ENCODE data around the gene CHRDL1.

CHRDL1 gene

DNA sequence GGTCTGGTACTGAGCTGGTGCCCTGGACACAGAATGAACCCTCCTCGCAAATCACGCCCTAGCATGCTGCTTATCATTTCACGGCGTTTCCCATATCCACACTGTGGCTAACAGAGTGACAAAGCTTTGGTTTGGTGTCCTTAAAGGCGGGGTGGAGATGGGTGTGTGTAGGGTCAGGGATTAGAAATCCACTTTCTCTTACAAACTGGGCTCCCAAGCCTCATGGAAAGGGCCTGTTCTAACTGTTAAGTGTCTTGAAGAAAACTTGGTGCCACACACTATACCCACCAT, 735 bp upstream of the CHRDL1 start:
- no CpG with 5 or more reads among the region's 5 CpGs for WGBS (ENCODE audit: insufficient coverage, insufficient read length)
- H3K27me3 ChIP-seq (ENCODE audit: control insufficient read depth, insufficient read depth, low read length), result no peaks in the 10 kb centered on the region
- no peaks in the 10 kb centered on the region for H3K36me3 ChIP-seq (ENCODE audit: control insufficient read depth, insufficient read depth, low read length)
- H3K4me3 ChIP-seq (ENCODE audit: low read length), result peak overlapping the region; percentile 61; the same call in 1 of the 2 replicates
- no peaks in the 10 kb centered on the region for H3K9me3 ChIP-seq (ENCODE audit: control insufficient read depth, insufficient read depth, low read length)
- no peak overlapping the region for H3K27ac ChIP-seq (ENCODE audit: low read length)
- no peak for DNase-seq (ENCODE audit: low read depth, low spot score)
- H3K4me1 ChIP-seq (ENCODE audit: control insufficient read depth, insufficient read depth, low read length), result no peaks in the 10 kb centered on the region

DNA sequence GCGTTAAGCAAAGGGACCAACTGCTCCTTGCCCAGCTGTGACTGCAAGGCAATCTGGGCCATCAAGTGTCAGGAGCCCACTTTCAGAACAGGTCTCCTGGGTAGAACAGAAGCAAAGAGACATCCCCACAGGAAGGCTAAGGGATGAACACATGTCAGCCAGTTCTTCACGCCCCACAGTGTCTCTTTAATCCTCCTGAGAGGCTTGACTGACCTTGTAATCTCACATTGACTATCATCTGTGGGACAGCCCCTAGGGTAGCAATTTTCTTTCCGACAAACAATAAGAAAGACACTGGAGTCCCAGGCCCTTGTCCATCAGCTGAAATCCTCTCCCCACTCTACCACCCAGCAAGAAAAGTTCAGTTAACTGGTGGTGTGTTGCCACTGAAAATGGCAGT, 1.0 kb downstream of the CHRDL1 start:
- Histone ChIP-seq H3K36me3 (ENCODE audit: control insufficient read depth, insufficient read depth, low read length) (no peaks in the 10 kb centered on the region), H3K4me3 (ENCODE audit: low read length) (no peak overlapping the region), H3K27me3 (ENCODE audit: control insufficient read depth, insufficient read depth, low read length) (no peaks in the 10 kb centered on the region), H3K4me1 (ENCODE audit: control insufficient read depth, insufficient read depth, low read length) (no peaks in the 10 kb centered on the region), H3K9me3 (ENCODE audit: control insufficient read depth, insufficient read depth, low read length) (no peaks in the 10 kb centered on the region), H3K27ac (ENCODE audit: low read length) (no peak overlapping the region)
- DNase-seq (ENCODE audit: low read depth, low spot score), result no peak
- no CpG with 5 or more reads among the region's 3 CpGs for WGBS (ENCODE audit: insufficient coverage, insufficient read length)

DNA sequence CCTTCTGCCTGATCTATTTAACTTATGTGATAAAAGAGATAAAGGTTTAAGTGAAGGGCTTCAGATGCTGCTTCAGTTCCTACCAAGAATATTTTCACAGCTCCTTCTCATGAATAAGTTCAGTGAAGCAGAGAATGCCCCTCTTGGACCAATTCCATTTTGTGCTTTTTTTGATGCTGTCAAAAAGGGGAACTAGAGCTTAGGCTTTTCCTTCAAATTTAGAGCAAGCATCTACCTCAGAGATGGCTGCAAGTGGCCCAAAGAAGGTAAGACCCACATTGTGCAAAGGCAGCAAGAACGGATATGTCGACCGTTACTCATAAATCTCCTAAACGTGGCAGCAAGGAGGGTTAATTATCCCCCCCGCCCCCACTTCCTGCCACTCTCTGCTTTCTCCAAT, 4.5 kb downstream of the CHRDL1 start:
- Histone ChIP-seq H3K36me3 (ENCODE audit: control insufficient read depth, insufficient read depth, low read length) (no peaks in the 10 kb centered on the region), H3K4me1 (ENCODE audit: control insufficient read depth, insufficient read depth, low read length) (no peaks in the 10 kb centered on the region), H3K27me3 (ENCODE audit: control insufficient read depth, insufficient read depth, low read length) (no peaks in the 10 kb centered on the region), H3K27ac (ENCODE audit: low read length) (no peak overlapping the region), H3K9me3 (ENCODE audit: control insufficient read depth, insufficient read depth, low read length) (no peaks in the 10 kb centered on the region), H3K4me3 (ENCODE audit: low read length) (no peak overlapping the region)
- no peak for DNase-seq (ENCODE audit: low read depth, low spot score)
- no CpG with 5 or more reads among the region's 5 CpGs for WGBS (ENCODE audit: insufficient coverage, insufficient read length)

DNA sequence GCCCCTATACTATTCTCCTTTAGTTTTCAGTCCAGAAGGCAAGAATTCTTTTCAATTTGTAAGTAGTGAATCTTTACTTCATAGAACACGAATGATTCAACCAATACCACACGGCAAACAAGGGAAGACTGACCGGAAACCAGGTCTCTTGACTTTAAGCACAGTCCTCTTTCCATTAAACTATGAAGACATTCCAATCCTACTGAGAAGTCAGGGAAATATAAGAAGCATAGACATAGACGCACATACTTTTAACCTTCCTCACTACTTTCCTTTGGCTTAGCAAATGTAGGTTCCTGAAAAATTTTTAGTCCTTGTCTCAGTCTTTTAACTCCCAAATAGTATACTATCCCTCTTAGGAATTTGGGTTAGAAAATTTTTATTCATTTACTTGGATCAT, 9.1 kb downstream of the CHRDL1 start:
- no peaks in the 10 kb centered on the region for H3K36me3 ChIP-seq (ENCODE audit: control insufficient read depth, insufficient read depth, low read length)
- DNase-seq (ENCODE audit: low read depth, low spot score), result no peak
- H3K4me1 ChIP-seq (ENCODE audit: control insufficient read depth, insufficient read depth, low read length), result no peaks in the 10 kb centered on the region
- no peaks in the 10 kb centered on the region for H3K27me3 ChIP-seq (ENCODE audit: control insufficient read depth, insufficient read depth, low read length)
- H3K9me3 ChIP-seq (ENCODE audit: control insufficient read depth, insufficient read depth, low read length), result no peaks in the 10 kb centered on the region
- H3K4me3 ChIP-seq (ENCODE audit: low read length), result no peak overlapping the region
- WGBS (ENCODE audit: insufficient coverage, insufficient read length), result no CpG with 5 or more reads among the region's 4 CpGs
- H3K27ac ChIP-seq (ENCODE audit: low read length), result no peak overlapping the region

DNA sequence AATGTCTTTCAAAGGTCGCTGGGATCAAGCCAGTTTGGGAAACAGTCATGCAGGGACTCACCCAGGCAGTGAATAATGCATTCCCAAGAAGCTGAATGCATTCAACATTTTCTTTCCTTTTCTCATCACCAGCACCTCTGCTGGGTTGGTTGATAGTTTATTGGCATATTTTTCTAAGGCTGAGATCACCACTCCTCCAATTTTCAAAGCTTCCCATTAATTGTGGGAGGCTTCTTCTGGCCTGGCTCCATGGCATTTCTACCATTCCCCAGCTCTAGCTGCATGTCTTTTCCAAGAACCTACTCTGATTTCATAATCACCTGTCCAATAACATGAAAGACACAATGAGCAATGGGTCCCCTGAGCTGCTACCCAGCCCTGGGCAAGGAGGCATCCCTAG, 35.8 kb downstream of the CHRDL1 start:
- Histone ChIP-seq H3K4me3 (ENCODE audit: low read length) (no peak overlapping the region), H3K4me1 (ENCODE audit: control insufficient read depth, insufficient read depth, low read length) (no peaks in the 10 kb centered on the region), H3K27ac (ENCODE audit: low read length) (no peak overlapping the region), H3K27me3 (ENCODE audit: control insufficient read depth, insufficient read depth, low read length) (no peaks in the 10 kb centered on the region), H3K36me3 (ENCODE audit: control insufficient read depth, insufficient read depth, low read length) (no peaks in the 10 kb centered on the region), H3K9me3 (ENCODE audit: control insufficient read depth, insufficient read depth, low read length) (no peaks in the 10 kb centered on the region)
- DNase-seq (ENCODE audit: low read depth, low spot score), result no peak
- WGBS (ENCODE audit: insufficient coverage, insufficient read length), result no CpG with 5 or more reads among the region's 1 CpG

DNA sequence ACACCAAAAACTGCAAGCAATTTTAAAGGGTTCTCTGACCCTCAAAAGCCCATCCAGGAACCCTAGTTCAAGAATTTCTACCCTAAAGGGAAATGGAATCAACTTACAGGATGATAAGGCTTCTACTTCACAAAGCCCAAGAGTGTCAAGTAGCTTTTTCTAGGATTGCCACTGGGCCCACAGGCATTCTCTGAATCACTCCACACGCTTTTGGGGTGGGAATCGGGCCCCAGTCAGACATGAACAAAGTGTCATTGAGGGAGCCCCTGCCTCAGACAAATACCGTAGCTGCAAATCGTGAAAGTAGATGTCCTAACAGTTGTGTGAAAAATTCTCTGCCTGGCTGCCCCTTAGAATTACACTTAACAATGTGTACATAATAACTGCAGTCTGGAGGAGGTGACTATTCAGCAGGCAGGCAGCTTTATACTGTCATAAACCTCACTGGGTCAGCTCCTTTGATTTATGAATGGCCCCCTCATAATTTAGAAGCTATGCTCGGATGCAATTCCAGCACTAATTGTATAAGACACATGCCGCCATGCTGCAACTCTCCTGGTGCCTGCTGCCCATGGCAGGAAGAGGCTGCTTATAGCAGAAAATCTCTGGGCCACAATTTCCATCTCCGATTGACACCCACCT, 36.7 kb downstream of the CHRDL1 start:
- Histone ChIP-seq H3K4me3 (ENCODE audit: low read length) (no peak overlapping the region), H3K4me1 (ENCODE audit: control insufficient read depth, insufficient read depth, low read length) (no peaks in the 10 kb centered on the region), H3K27me3 (ENCODE audit: control insufficient read depth, insufficient read depth, low read length) (no peaks in the 10 kb centered on the region), H3K9me3 (ENCODE audit: control insufficient read depth, insufficient read depth, low read length) (no peaks in the 10 kb centered on the region), H3K36me3 (ENCODE audit: control insufficient read depth, insufficient read depth, low read length) (no peaks in the 10 kb centered on the region), H3K27ac (ENCODE audit: low read length) (no peak overlapping the region)
- DNase-seq (ENCODE audit: low read depth, low spot score), result no peak
- no CpG with 5 or more reads among the region's 7 CpGs for WGBS (ENCODE audit: insufficient coverage, insufficient read length)

DNA sequence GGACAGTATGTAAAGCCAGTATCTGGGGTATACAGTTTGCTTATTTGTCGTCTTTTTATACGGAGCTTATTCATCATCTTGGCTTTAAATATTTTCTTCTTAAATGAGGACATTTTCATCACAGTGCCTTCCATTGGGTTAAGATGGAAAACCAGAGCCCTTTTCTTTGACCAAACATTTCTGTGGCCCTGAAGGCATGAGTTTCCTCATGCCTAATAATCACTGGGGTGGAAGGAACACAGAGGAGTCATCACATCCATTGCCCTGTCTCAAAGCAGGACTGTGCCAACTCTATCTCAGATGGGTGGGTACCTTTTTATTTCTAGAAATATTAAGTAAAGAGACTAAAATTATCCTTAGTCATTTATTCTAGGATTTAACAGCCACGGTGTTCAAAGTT, 40.0 kb downstream of the CHRDL1 start:
- no CpG with 5 or more reads among the region's 3 CpGs for WGBS (ENCODE audit: insufficient coverage, insufficient read length)
- Histone ChIP-seq H3K27me3 (ENCODE audit: control insufficient read depth, insufficient read depth, low read length) (no peaks in the 10 kb centered on the region), H3K9me3 (ENCODE audit: control insufficient read depth, insufficient read depth, low read length) (no peaks in the 10 kb centered on the region), H3K36me3 (ENCODE audit: control insufficient read depth, insufficient read depth, low read length) (no peaks in the 10 kb centered on the region), H3K4me3 (ENCODE audit: low read length) (no peak overlapping the region), H3K4me1 (ENCODE audit: control insufficient read depth, insufficient read depth, low read length) (no peaks in the 10 kb centered on the region), H3K27ac (ENCODE audit: low read length) (no peak overlapping the region)
- no peak for DNase-seq (ENCODE audit: low read depth, low spot score)

DNA sequence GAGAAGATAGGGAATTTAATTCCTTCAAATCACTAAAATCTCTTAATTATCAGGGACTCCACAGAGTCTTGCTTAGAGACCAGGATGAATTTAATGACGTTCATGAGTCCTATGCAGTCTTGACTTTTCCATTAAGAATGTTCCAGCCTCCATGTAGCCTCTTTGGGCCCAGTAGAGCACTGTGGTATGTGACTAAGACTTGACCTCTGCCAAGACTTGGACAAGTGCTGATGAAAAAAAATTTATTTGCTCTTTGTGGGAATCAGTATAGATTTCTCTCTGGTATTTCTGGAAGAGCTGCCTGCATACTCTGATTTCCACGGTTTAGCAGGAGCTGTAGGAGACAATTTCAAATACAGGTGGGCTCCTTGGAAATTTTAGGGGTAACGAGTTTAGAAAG, 40.6 kb downstream of the CHRDL1 start:
- no peak for DNase-seq (ENCODE audit: low read depth, low spot score)
- no CpG with 5 or more reads among the region's 3 CpGs for WGBS (ENCODE audit: insufficient coverage, insufficient read length)
- Histone ChIP-seq H3K4me1 (ENCODE audit: control insufficient read depth, insufficient read depth, low read length) (no peaks in the 10 kb centered on the region), H3K27me3 (ENCODE audit: control insufficient read depth, insufficient read depth, low read length) (no peaks in the 10 kb centered on the region), H3K27ac (ENCODE audit: low read length) (no peak overlapping the region), H3K36me3 (ENCODE audit: control insufficient read depth, insufficient read depth, low read length) (no peaks in the 10 kb centered on the region), H3K9me3 (ENCODE audit: control insufficient read depth, insufficient read depth, low read length) (no peaks in the 10 kb centered on the region), H3K4me3 (ENCODE audit: low read length) (no peak overlapping the region)

DNA sequence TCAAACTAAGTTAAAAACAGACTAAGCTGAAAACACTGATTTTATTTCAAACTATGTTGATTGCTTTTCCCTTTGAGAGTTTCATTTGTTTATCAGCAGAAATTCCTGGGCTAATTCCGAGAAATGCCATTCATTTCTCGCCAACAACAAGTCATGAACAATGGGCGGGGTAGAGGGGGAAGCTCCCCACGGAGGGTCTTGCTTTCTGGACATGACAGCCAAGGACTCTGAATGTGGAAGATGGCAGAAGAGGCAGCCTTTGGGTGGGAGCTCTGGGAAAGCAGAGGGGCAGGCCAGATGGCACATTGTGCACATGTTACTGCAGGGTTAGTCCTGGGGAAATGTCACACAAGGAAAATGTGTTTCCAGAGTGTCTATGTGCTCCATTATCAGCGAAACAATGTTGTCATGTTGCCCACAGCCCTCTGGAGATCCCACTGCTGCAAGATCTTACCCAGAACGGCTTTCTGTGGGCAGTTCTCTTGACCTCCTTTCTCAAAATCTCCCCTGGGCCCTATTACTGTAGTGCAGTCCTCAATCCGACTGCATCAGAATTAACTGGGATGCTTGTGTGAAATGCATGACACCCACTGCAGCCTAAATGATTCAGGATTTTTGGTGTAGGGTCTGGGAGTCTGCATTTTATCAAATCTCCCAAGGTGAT, 45.0 kb downstream of the CHRDL1 start:
- Histone ChIP-seq H3K9me3 (ENCODE audit: control insufficient read depth, insufficient read depth, low read length) (no peaks in the 10 kb centered on the region), H3K4me3 (ENCODE audit: low read length) (no peak overlapping the region), H3K27ac (ENCODE audit: low read length) (no peak overlapping the region), H3K27me3 (ENCODE audit: control insufficient read depth, insufficient read depth, low read length) (no peaks in the 10 kb centered on the region), H3K4me1 (ENCODE audit: control insufficient read depth, insufficient read depth, low read length) (no peaks in the 10 kb centered on the region), H3K36me3 (ENCODE audit: control insufficient read depth, insufficient read depth, low read length) (no peaks in the 10 kb centered on the region)
- no CpG with 5 or more reads among the region's 7 CpGs for WGBS (ENCODE audit: insufficient coverage, insufficient read length)
- no peak for DNase-seq (ENCODE audit: low read depth, low spot score)

DNA sequence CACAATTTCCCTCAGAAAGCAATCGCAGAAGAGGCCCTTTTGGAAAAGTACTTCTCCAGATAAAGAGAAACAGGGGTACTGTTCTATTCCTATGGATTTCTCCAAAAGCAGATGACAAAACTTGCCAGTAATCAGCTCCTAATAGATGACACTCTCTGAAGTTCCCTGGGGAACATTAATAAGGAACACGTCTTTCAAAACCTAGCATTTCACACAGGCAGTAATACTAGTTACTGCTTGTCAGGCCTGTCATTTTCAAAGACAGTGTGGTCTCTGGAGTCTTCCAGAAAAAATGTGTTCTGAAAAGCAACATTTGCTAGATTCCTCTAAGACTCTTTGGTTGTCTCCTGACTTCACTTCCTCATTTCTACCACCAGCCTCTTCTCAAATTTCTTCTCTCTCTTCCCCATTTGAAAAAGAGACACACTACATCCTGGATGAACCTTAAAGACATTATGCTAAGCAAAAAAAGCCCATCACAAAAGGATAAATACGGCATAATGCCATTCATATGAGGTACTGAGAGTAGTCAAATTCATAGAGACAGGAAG, 47.3 kb downstream of the CHRDL1 start:
- Histone ChIP-seq H3K9me3 (ENCODE audit: control insufficient read depth, insufficient read depth, low read length) (no peaks in the 10 kb centered on the region), H3K27me3 (ENCODE audit: control insufficient read depth, insufficient read depth, low read length) (no peaks in the 10 kb centered on the region), H3K4me1 (ENCODE audit: control insufficient read depth, insufficient read depth, low read length) (no peaks in the 10 kb centered on the region), H3K36me3 (ENCODE audit: control insufficient read depth, insufficient read depth, low read length) (no peaks in the 10 kb centered on the region), H3K27ac (ENCODE audit: low read length) (no peak overlapping the region), H3K4me3 (ENCODE audit: low read length) (no peak overlapping the region)
- no CpG with 5 or more reads among the region's 3 CpGs for WGBS (ENCODE audit: insufficient coverage, insufficient read length)
- no peak for DNase-seq (ENCODE audit: low read depth, low spot score)

DNA sequence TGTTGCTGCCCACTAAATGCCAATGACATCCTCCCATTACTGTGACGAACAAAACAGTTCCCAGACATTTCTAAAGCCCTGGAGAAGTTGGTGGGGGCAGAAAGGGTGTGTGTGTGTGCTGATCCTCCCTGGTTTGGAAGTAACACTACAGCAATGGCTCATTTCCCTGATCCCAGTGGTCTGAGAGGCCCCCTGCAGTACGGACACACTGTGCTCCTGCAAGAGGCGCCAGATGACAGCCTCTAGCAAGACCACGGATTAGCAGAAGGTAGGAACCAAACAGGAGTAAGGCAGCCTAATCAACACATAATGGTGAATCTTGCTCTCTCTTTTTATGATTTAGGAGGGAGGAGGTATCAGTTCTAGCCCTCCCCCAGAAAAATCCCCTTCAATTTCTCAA, 49.6 kb downstream of the CHRDL1 start:
- H3K36me3 ChIP-seq (ENCODE audit: control insufficient read depth, insufficient read depth, low read length), result no peaks in the 10 kb centered on the region
- no peaks in the 10 kb centered on the region for H3K9me3 ChIP-seq (ENCODE audit: control insufficient read depth, insufficient read depth, low read length)
- DNase-seq (ENCODE audit: low read depth, low spot score), result no peak
- no peak overlapping the region for H3K27ac ChIP-seq (ENCODE audit: low read length)
- H3K4me3 ChIP-seq (ENCODE audit: low read length), result no peak overlapping the region
- WGBS (ENCODE audit: insufficient coverage, insufficient read length), result no CpG with 5 or more reads among the region's 4 CpGs
- H3K4me1 ChIP-seq (ENCODE audit: control insufficient read depth, insufficient read depth, low read length), result peaks cover 2% of the 10 kb centered on the region; the same call in 1 of the 2 replicates
- H3K27me3 ChIP-seq (ENCODE audit: control insufficient read depth, insufficient read depth, low read length), result no peaks in the 10 kb centered on the region

All from iPS DF 6.9 (cell line).